ENCODE measurements around the gene SNX13. TPM values are rescaled to one million over a fixed set of nuclear protein-coding genes. Genes with fewer than 3 reads are reported as not detected.

Gene SNX13
- total and polyA plus RNA-seq, 2 of the 4 experiments (the other 2 are of a cell fraction): 9.0 to 24.9 TPM

DNA sequence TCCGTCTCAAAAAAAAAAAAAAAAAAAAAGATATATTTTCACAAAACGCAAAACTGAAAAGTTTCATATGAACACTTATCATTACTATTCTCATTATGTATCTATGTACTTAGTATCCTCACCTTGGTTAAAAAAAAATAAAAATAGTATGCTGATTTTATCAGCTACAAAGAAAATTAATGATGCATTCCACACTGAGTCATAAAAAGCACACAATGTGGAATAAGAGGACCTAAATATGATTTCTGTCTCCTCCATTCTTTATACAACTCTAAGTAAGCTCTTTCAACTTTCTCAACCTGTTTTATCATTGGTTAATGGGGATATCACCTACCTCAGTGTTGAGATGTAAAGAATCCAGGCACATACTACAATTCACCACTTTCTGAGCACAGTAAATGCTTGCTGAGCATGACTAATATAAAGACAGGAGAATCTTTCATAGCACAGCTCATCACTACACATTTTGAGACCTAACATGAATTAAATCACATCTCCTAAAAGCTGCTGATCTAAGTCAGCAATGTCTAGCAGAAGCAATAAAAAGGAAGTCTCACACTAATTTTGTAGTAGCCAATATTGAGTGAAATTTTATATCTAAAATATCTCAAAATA is 2.7 kb downstream of the SNX13 start:
- no CpG with 5 or more reads among the region's 2 CpGs for WGBS, 2 experiments (ENCODE audit: extremely low coverage in 2 of 2, insufficient read length in 1 of 2)
- H2BK20ac ChIP-seq (ENCODE audit: low read depth, low read length): no peak overlapping the region
- H4K5ac ChIP-seq (ENCODE audit: low read depth, low read length): no peak overlapping the region
- no peaks in the 10 kb centered on the region for H3K9me3 ChIP-seq (ENCODE audit: control insufficient read depth, insufficient read depth, low read length)
- TF ChIP-seq POLR2A (IDR thresholded peaks at IDR 0.05; ENCODE audit: low read depth, low read length) (no peak), CTCF (conservative IDR thresholded peaks at IDR 0.05; ENCODE audit: low read depth, low read length) (no peak), NFE2L2 (IDR thresholded peaks at IDR 0.05; ENCODE audit: low read depth, low read length) (no peak), RCOR1 (IDR thresholded peaks at IDR 0.05; ENCODE audit: insufficient replicate concordance, low read length) (no peak), MXI1 (IDR thresholded peaks at IDR 0.05; ENCODE audit: borderline replicate concordance, low read depth, low read length) (no peak)
- TF ChIP-seq, protein P1, sequence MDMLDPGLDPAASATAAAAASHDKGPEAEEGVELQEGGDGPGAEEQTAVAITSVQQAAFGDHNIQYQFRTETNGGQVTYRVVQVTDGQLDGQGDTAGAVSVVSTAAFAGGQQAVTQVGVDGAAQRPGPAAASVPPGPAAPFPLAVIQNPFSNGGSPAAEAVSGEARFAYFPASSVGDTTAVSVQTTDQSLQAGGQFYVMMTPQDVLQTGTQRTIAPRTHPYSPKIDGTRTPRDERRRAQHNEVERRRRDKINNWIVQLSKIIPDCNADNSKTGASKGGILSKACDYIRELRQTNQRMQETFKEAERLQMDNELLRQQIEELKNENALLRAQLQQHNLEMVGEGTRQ (IDR thresholded peaks at IDR 0.05; ENCODE audit: low read depth, low read length): no peak
- H2AFZ ChIP-seq (replicated peaks; ENCODE audit: low read length, poor library complexity): no peak overlapping the region
- H3K18ac ChIP-seq (ENCODE audit: low read depth, low read length): no peak overlapping the region
- dilution Hi-C loops (cut with HindIII; ENCODE audit: low sequenced_read_pairs, unreplicated experiment) (no loop called here), intact Hi-C loops (cut with micrococcal nuclease) (no loop called here), in situ Hi-C loops (cut with MboI; ENCODE audit: low sequenced_read_pairs) (no loop called here)
- H3K27me3 ChIP-seq (ENCODE audit: control insufficient read depth, insufficient read depth, low read length): no peaks in the 10 kb centered on the region
- BruUV-seq (replicated peaks): no TSS peak
- H3K23ac ChIP-seq (ENCODE audit: low read depth, low read length): no peak overlapping the region
- peak overlapping the region; percentile 63 for H3K4me2 ChIP-seq (ENCODE audit: low read depth, low read length)
- no peak overlapping the region for H3K9ac ChIP-seq (ENCODE audit: low read depth, low read length)
- H3K4me1 ChIP-seq (ENCODE audit: control insufficient read depth, insufficient read depth, low read length): no peaks in the 10 kb centered on the region
- no peak overlapping the region for H2BK5ac ChIP-seq (ENCODE audit: low read depth, low read length, poor library complexity, severe bottlenecking)
- H3K14ac ChIP-seq (replicated peaks; ENCODE audit: low read depth, low read length): no peak overlapping the region
- ATAC-seq (ENCODE audit: low read depth) (no peak), DNase-seq (peak; percentile 20)
- H3K4ac ChIP-seq (ENCODE audit: low read depth, low read length): no peak overlapping the region
- no peak overlapping the region for H2AK9ac ChIP-seq (replicated peaks; ENCODE audit: low read depth, low read length, poor library complexity)
- no peaks in the 10 kb centered on the region for H3K9me1 ChIP-seq (ENCODE audit: insufficient read depth, low read length)
- no peak overlapping the region for H2BK15ac ChIP-seq (ENCODE audit: low read depth, low read length)
- no peak overlapping the region for H2BK120ac ChIP-seq (ENCODE audit: low read depth, low read length)
- no peak overlapping the region for H3K4me3 ChIP-seq (ENCODE audit: insufficient read depth, low read depth, low read length)
- H4K8ac ChIP-seq (ENCODE audit: low read depth in 2 of 2, low read length in 2 of 2): no peak overlapping the region
- POLR2A ChIA-PET (ENCODE audit: unreplicated experiment): interaction anchor here (0.6 kb wide), 1 partner anchor 205 kb away, joined by 3 read pairs; no protein-coding TSS in a partner anchor
- no peaks in the 10 kb centered on the region for H3K36me3 ChIP-seq (ENCODE audit: control insufficient read depth, insufficient read depth, low read length)
- no peak overlapping the region for H4K91ac ChIP-seq (ENCODE audit: insufficient read depth, low read depth, low read length)
- CTCF ChIA-PET: interaction anchor here (0.6 to 0.9 kb wide), 3 partner anchors 19 to 251 kb away, joined by 3 to 5 read pairs (median 3); no protein-coding TSS in a partner anchor
- peaks cover 18 to 50% of the 10 kb centered on the region in 2 experiments for H3K79me1 ChIP-seq (ENCODE audit: low read depth in 1 of 2, low read length in 2 of 2)
- H3K27ac ChIP-seq (ENCODE audit: insufficient read depth, low read length): no peak overlapping the region
- H3K56ac ChIP-seq (ENCODE audit: extremely low read depth, insufficient read depth, low read length): no peak overlapping the region
- H4K20me1 ChIP-seq (ENCODE audit: insufficient read depth, low read length): peaks cover 8% of the 10 kb centered on the region
- no peak overlapping the region for H2AK5ac ChIP-seq (ENCODE audit: low read depth, low read length)
